Lower lobe of right lung (tissue), 2 donors: ENCODE results near the gene HSPB9. TPM values are rescaled to one million over a fixed set of nuclear protein-coding genes. Genes with fewer than 3 reads are reported as not detected.

Experiments
- ATAC-seq, 2 donors: fragments of 200-7000 bp; cut with Tn5 transposase; one replicate each; pipeline ENCODE4 v1.9.1; 2020 to 2022; ENCODE audit warnings: mild to moderate bottlenecking in 2 of 2, moderate library complexity in 2 of 2
- DNase-seq: peaks from one replicate; pipeline ENCODE4 v3.0.0-alpha.2; 2020
- H3K27ac ChIP-seq: fragments of 200-600 bp; one replicate; pipeline ENCODE4 v1.8.0; 2022
- H3K27me3 ChIP-seq: fragments of 200-600 bp; one replicate; pipeline ENCODE4 v1.8.0; 2022; ENCODE audit warnings: low read depth
- H3K36me3 ChIP-seq: fragments of 200-600 bp; one replicate; pipeline ENCODE4 v1.8.0; 2022; ENCODE audit warnings: mild to moderate bottlenecking
- H3K4me1 ChIP-seq: fragments of 200-600 bp; one replicate; pipeline ENCODE4 v1.8.0; 2022
- H3K4me3 ChIP-seq: fragments of 200-600 bp; one replicate; pipeline ENCODE4 v1.8.0; 2022; ENCODE audit warnings: mild to moderate bottlenecking
- H3K9me3 ChIP-seq: fragments of 200-600 bp; one replicate; pipeline ENCODE4 v1.8.0; 2022
- intact Hi-C: fragments of 100-400 bp; cut with DNase I; formaldehyde crosslinking; loops from one replicate; pipeline ENCODE4 v1.11.0; 2022
- total RNA-seq: library from RNA; stranded (reverse); fragmentation: NEBNext Ultra II Directional; extraction: Animal tissue kit (Norgen Biotek cat#: 25700); gene quantifications from one replicate; pipeline ENCODE4 v1.2.1, GENCODE V29; 2021
- TF ChIP-seq, protein P1 (sequence below): fragments of 200-600 bp; IDR thresholded peaks from one replicate; pipeline ENCODE4 v1.8.0; 2022; ENCODE audit warnings: antibody characterized with exemption, mild to moderate bottlenecking
- donor health status: DM: no; HTN: yes; CAD: no; lungs with severe emphysema.

Gene HSPB9
- total RNA-seq, 1 donor from 2014 or later, result not detected

DNA sequence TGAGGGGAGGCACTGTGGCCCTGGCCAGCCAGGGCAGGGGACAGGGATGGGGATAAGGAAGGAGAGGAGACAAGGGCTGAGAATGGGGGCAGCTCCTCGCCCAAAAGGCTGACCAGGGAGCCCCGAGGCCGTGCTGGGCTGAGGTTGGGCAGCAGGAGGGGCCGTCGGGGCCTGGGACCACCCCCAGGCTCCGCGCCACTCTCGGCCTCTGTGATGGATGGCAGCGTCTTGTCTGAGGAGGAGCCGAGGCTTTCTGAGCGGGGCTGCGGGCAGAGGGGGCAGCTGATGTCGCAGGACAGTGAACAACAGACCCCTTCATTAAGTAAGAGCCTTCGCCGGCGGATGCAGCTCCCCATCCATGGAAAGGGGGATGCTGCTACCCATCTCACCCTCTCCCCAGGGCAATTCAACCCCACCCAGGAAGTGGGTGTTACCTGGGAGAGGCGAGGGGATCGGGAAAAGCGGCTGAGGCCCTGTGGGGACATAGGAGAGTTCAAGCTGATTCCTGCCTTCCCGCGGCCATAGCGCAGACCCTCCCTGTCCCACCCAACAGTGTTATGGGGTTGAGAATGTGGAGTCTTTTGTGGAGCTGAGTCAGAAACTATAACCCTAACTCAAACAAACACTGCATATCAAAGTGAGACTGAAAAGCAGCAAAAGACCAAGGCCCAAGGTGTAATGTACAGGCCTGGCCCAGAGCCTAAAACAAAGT lies 41.2 kb downstream of the HSPB9 start:
- H3K9me3 ChIP-seq, result no peaks in the 10 kb centered on the region
- H3K36me3 ChIP-seq, result no peaks in the 10 kb centered on the region
- ATAC-seq, result no peak
- no peak overlapping the region for H3K27ac ChIP-seq
- intact Hi-C loops, result no loop called here
- DNase-seq, result no peak
- TF ChIP-seq, protein P1, sequence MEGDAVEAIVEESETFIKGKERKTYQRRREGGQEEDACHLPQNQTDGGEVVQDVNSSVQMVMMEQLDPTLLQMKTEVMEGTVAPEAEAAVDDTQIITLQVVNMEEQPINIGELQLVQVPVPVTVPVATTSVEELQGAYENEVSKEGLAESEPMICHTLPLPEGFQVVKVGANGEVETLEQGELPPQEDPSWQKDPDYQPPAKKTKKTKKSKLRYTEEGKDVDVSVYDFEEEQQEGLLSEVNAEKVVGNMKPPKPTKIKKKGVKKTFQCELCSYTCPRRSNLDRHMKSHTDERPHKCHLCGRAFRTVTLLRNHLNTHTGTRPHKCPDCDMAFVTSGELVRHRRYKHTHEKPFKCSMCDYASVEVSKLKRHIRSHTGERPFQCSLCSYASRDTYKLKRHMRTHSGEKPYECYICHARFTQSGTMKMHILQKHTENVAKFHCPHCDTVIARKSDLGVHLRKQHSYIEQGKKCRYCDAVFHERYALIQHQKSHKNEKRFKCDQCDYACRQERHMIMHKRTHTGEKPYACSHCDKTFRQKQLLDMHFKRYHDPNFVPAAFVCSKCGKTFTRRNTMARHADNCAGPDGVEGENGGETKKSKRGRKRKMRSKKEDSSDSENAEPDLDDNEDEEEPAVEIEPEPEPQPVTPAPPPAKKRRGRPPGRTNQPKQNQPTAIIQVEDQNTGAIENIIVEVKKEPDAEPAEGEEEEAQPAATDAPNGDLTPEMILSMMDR, result no peak
- H3K27me3 ChIP-seq, result no peaks in the 10 kb centered on the region
- no peak overlapping the region for H3K4me3 ChIP-seq
- no peaks in the 10 kb centered on the region for H3K4me1 ChIP-seq

DNA sequence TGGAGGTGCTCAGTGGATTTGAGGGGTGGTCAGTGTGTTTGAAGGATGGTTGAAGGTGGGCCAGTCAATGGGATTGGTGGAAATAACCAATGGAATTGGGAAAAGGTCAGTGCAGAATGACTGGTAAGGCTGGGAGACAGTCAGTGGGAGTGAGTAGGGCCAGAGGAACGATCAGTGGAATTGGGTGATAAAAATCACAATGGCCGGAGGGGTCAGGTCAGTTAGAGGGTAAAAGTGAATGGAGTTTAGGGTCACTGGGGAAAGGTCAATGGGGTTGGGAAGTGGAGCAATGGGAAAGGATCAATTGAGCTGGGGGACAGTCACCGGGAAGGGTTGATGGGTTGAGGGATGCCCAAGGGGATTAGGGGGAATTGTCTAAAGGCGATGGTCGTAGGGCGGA lies 43.1 kb downstream of the HSPB9 start:
- Histone ChIP-seq H3K4me1 (no peaks in the 10 kb centered on the region), H3K27ac (no peak overlapping the region), H3K36me3 (no peaks in the 10 kb centered on the region), H3K4me3 (no peak overlapping the region), H3K9me3 (no peaks in the 10 kb centered on the region), H3K27me3 (no peaks in the 10 kb centered on the region)
- intact Hi-C loops, result no loop called here
- no peak for ATAC-seq
- DNase-seq, result no peak
- TF ChIP-seq, protein P1, result no peak

DNA sequence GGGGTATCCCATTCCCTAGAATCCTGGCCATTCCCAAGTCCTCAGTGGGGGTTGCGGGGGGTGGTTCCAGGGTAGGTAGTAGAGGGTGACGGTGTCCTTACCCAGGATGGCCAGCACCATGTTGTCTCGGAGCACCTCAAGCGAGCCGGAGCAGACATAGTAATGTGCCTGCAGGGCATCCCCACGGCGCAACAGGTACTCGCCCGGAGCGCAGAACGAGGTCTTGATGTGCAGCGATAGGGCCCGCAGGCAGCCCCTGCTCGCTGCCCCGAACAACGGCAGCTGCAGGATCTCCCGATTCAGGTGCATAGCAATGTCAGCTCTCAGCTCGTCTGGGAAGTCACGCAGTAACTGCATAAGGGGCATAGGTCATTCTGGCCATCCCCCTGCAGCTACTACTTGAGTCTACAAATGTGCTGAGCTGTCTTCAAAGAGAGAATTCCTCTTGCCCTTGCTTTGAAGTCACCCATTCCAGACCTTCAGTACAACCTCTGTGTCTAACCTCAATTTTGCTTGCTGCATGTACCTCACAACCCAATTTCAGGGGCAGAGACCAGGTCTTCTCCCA lies 43.7 kb downstream of the HSPB9 start:
- Histone ChIP-seq H3K27me3 (no peaks in the 10 kb centered on the region), H3K36me3 (no peaks in the 10 kb centered on the region), H3K27ac (no peak overlapping the region), H3K4me1 (no peaks in the 10 kb centered on the region), H3K4me3 (no peak overlapping the region), H3K9me3 (no peaks in the 10 kb centered on the region)
- ATAC-seq (no peak), DNase-seq (no peak)
- intact Hi-C loops, result no loop called here
- TF ChIP-seq, protein P1, result no peak

DNA sequence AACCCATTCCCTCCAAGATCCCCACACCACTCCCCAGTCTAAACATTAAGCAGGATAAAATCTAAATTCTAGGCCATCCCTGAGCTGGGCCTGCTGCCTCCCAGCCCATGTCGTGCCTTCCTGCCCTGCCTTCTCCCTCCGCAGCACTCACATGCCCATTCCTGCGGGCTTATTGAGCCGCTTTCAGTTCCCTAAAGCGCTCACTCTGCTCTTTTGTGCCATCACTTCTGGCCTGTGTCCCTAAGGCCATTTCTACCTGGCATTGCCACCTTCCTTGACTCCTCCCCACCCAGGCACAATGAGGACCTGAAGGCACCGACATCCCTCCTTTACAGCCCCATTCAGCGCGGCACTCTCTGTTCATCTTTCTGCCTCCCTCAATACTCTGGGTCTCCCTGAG lies 45.2 kb downstream of the HSPB9 start:
- TF ChIP-seq, protein P1, result no peak
- no peaks in the 10 kb centered on the region for H3K4me1 ChIP-seq
- ATAC-seq, result no peak
- H3K27me3 ChIP-seq, result no peaks in the 10 kb centered on the region
- DNase-seq, result no peak
- intact Hi-C loops, result no loop called here
- no peak overlapping the region for H3K4me3 ChIP-seq
- H3K9me3 ChIP-seq, result no peaks in the 10 kb centered on the region
- H3K36me3 ChIP-seq, result no peaks in the 10 kb centered on the region
- H3K27ac ChIP-seq, result no peak overlapping the region

DNA sequence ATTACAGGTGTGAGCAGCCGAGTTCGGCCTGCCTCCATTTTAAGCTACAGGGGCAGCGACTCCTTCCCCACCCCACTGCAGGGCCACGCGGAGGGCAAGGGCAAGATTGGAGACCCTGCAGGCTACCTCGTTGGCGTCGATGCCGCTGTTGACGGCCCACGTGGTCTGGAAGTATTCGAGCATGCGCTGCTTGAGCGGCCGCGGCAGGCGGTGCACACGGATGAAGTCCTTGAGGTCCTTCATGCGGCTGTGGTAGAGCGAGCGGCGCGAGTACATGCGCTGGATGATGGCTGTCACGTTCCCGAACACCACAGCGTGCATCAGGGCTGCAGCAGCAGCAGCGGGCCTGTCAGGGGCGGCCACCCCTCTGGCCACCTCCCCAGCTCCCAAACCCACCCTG lies 46.7 kb downstream of the HSPB9 start:
- DNase-seq, result no peak
- intact Hi-C loops, result no loop called here
- Histone ChIP-seq H3K36me3 (no peaks in the 10 kb centered on the region), H3K4me3 (no peak overlapping the region), H3K4me1 (no peaks in the 10 kb centered on the region), H3K9me3 (no peaks in the 10 kb centered on the region), H3K27ac (no peak overlapping the region), H3K27me3 (no peaks in the 10 kb centered on the region)
- TF ChIP-seq, protein P1, result no peak
- ATAC-seq, result no peak
